SK-N-SH (cell line): ENCODE data around the gene SNX27. TPM values are rescaled to one million over a fixed set of nuclear protein-coding genes. Genes with fewer than 3 reads are reported as not detected.
A peak's percentile ranks its signal among the peaks of the same experiment; 100 is the strongest.

Source experiments
- CTCF ChIA-PET: fragments of 300-600, 350-600 bp; formaldehyde crosslinking; extraction: SDS; loops from one replicate; lab custom pipeline; 2021; lab: Yijun Ruan, JAX
- POLR2A ChIA-PET: fragments of 350-600 bp; sonication (Branson Sonifier 250); formaldehyde crosslinking; extraction: SDS; loops from one replicate; lab custom pipeline; 2020; ENCODE audit warnings: antibody characterized with exemption, inconsistent platforms; lab: Yijun Ruan, JAX
- DNase-seq: peaks from one replicate; pipeline ENCODE4 v3.0.0; 2012
- H2AFZ ChIP-seq: fragments of 200-600 bp; sonication (generic); 2 replicates; pipeline ENCODE4 v1.8.1; 2016; ENCODE audit warnings: antibody characterized with exemption, mild to moderate bottlenecking, low read depth
- H3F3A ChIP-seq: fragments of 200-600 bp; sonication (generic); replicated peaks from 2 replicates; pipeline ENCODE3; 2016; ENCODE audit warnings: antibody characterized with exemption, mild to moderate bottlenecking; ENCODE audit not compliant: insufficient read depth
- H3K27ac ChIP-seq, 2 experiments: fragments of 200-500 bp in 1 of 2; fragments of 200-600 bp in 1 of 2; sonication (Bioruptor generic) in 1 of 2; sonication (generic), shearing (Covaris generic) in 1 of 2; 2 replicates each; pipeline versions ENCODE4 v1.5.1 to v1.6.1; 2014 to 2016; ENCODE audit warnings: low read depth in 2 of 2, inconsistent platforms in 1 of 2, low read length in 1 of 2, mild to moderate bottlenecking in 1 of 2, mixed read lengths in 1 of 2
- H3K27me3 ChIP-seq: fragments of 200-600 bp; sonication (generic), shearing (Covaris generic); 2 replicates; pipeline ENCODE4 v1.6.1; 2016; ENCODE audit warnings: mixed run types; ENCODE audit not compliant: insufficient read depth
- H3K36me3 ChIP-seq, 2 experiments: fragments of 200-500 bp in 1 of 2; fragments of 200-600 bp in 1 of 2; sonication (Bioruptor generic) in 1 of 2; sonication (generic) in 1 of 2; replicated peaks in 1 of 2; 2 replicates each; pipeline versions ENCODE3 to v1.5.1; 2014 to 2016; ENCODE audit warnings: low read length in 1 of 2, mild to moderate bottlenecking in 1 of 2; ENCODE audit not compliant: insufficient read depth in 2 of 2, control insufficient read depth in 1 of 2
- H3K4me1 ChIP-seq, 2 experiments: fragments of 200-500 bp in 1 of 2; fragments of 200-600 bp in 1 of 2; sonication (Bioruptor generic) in 1 of 2; sonication (generic), shearing (Covaris generic) in 1 of 2; 2 replicates each; pipeline versions ENCODE4 v1.5.1 to v1.6.1; 2014 to 2016; ENCODE audit warnings: low read depth in 1 of 2, low read length in 1 of 2, mixed run types in 1 of 2; ENCODE audit not compliant: insufficient read depth in 2 of 2, control insufficient read depth in 1 of 2
- H3K4me2 ChIP-seq: fragments of 200-600 bp; sonication (generic), shearing (Covaris generic); 2 replicates; pipeline ENCODE4 v1.6.1; 2017; ENCODE audit warnings: mixed run types
- H3K4me3 ChIP-seq, 2 experiments: fragments of 200-500 bp in 1 of 2; fragments of 200-600 bp in 1 of 2; sonication (Bioruptor generic) in 1 of 2; sonication (generic), shearing (Covaris generic) in 1 of 2; 2 replicates each; pipeline versions ENCODE4 v1.5.1 to v1.8.1; 2014 to 2016; ENCODE audit warnings: low read depth in 2 of 2, inconsistent platforms in 1 of 2, low read length in 1 of 2, mild to moderate bottlenecking in 1 of 2, mixed read lengths in 1 of 2, moderate library complexity in 1 of 2
- H3K79me2 ChIP-seq: fragments of 200-600 bp; sonication (generic); 2 replicates; pipeline ENCODE4 v1.8.1; 2017; ENCODE audit warnings: mild to moderate bottlenecking; ENCODE audit not compliant: insufficient read depth
- H3K9ac ChIP-seq: fragments of 200-600 bp; sonication (generic); 2 replicates; pipeline ENCODE4 v1.6.1; 2017; ENCODE audit warnings: mixed run types
- H3K9me2 ChIP-seq: fragments of 200-600 bp; sonication (generic); 2 replicates; pipeline ENCODE4 v1.6.1; 2017; ENCODE audit warnings: mixed run types
- H3K9me3 ChIP-seq: fragments of 200-600 bp; sonication (generic); 2 replicates; pipeline ENCODE4 v1.6.1; 2017; ENCODE audit warnings: mixed run types, mild to moderate bottlenecking, moderate library complexity
- H4K20me1 ChIP-seq: fragments of 200-600 bp; sonication (generic); 2 replicates; pipeline ENCODE4 v1.6.1; 2017; ENCODE audit warnings: mild to moderate bottlenecking, mixed run types; ENCODE audit not compliant: insufficient read depth
- CHD2 ChIP-seq: fragments of 150-350 bp; IDR thresholded peaks from 2 replicates; pipeline ENCODE4 v1.6.1; 2018; ENCODE audit warnings: low read length; ENCODE audit not compliant: partially characterized antibody
- EP300 ChIP-seq, 2 experiments: IDR thresholded peaks; 2 replicates each; pipeline versions ENCODE4 v1.4.0 to v1.6.1; 2012; ENCODE audit warnings: borderline replicate concordance in 1 of 2, low read depth in 1 of 2, low read length in 1 of 2
- FOXJ3 ChIP-seq: sonication (generic); formaldehyde crosslinking; IDR thresholded peaks from 2 replicates; pipeline ENCODE4 v1.5.1; 2020; ENCODE audit warnings: mild to moderate bottlenecking, missing genetic modification reagents
- IRF3 ChIP-seq: fragments of 150-350 bp; IDR thresholded peaks from 2 replicates; pipeline ENCODE4 v1.6.1; 2016; ENCODE audit warnings: mild to moderate bottlenecking, low read depth, low read length
- MEF2A ChIP-seq: IDR thresholded peaks from 2 replicates; pipeline ENCODE4 v1.4.0; 2012; ENCODE audit warnings: low read depth, borderline replicate concordance
- MXI1 ChIP-seq: IDR thresholded peaks from 2 replicates; pipeline ENCODE4 v1.6.1; 2012; ENCODE audit warnings: mild to moderate bottlenecking, low read depth, low read length, improper control_type of control experiment
- NFIC ChIP-seq: IDR thresholded peaks from 2 replicates; pipeline ENCODE4 v1.4.0; 2012; ENCODE audit warnings: borderline replicate concordance
- PBX3 ChIP-seq: IDR thresholded peaks from 2 replicates; pipeline ENCODE4; 2012
- RAD21 ChIP-seq: IDR thresholded peaks from 2 replicates; pipeline ENCODE4 v1.6.1; 2012; ENCODE audit warnings: mild to moderate bottlenecking, low read length
- REST ChIP-seq: IDR thresholded peaks from 2 replicates; pipeline ENCODE4 v1.6.1; 2012; ENCODE audit warnings: mild to moderate bottlenecking, low read depth, low read length, moderate library complexity
- RFX5 ChIP-seq: IDR thresholded peaks from 2 replicates; pipeline ENCODE4 v1.6.1; 2012; ENCODE audit warnings: mild to moderate bottlenecking, improper control_type of control experiment, low read length
- SMC3 ChIP-seq: IDR thresholded peaks from 2 replicates; pipeline ENCODE4 v1.6.1; 2012; ENCODE audit warnings: low read depth, low read length, improper control_type of control experiment
- TCF12 ChIP-seq: IDR thresholded peaks from 2 replicates; pipeline ENCODE4 v1.4.0; 2012
- YY1 ChIP-seq: IDR thresholded peaks from 2 replicates; pipeline ENCODE4 v1.4.0; 2012; ENCODE audit warnings: low read depth, mild to moderate bottlenecking
- ZBTB33 ChIP-seq: IDR thresholded peaks from 2 replicates; pipeline ENCODE4 v1.4.0; 2012; ENCODE audit warnings: low read depth, borderline replicate concordance
- WGBS: methylation state at CpG from one replicate; pipeline ENCODE4 v1.1.6; 2017; ENCODE audit warnings: low lambda C conversion rate; 5-methylcytosine and 5-hydroxymethylcytosine counted together
- polyA plus RNA-seq, 3 experiments: library from polyadenylated mRNA; depleted of rRNA; stranded (reverse); fragments of >200 nt; gene quantifications; 2 replicates each; pipeline ENCODE4 v1.2.3, GENCODE V29; 2012

SNX27 gene
- polyA plus RNA-seq, 1 of the 3 experiments (the other 2 are of a cell fraction): 10.8 TPM

- TF ChIP-seq ZBTB33 (peak; percentile 35; the same call in 1 of the 2 replicates), MEF2A (no peak), REST (no peak), NFIC (peak; percentile 28; the same call in 1 of the 2 replicates), IRF3 (no peak), SMC3 (0 out of 2 replicates have a peak, but pooled peaks have one; percentile 4)
- TF ChIP-seq, all 33 proteins: peak for 13
Observed at GRCh38 chr1:151611832-151612500, at the start of gene SNX27 (continued).

GRCh38 chr1:151562661-151563060 is 49.2 kb upstream of the SNX27 start:
- Histone ChIP-seq H3K4me1 (peaks cover 0 to 16% of the 10 kb centered on the region in 2 experiments; a peak in 2 of 4 replicates), H3K9ac (no peak overlapping the region), H3K4me3 (no peak overlapping the region)
- POLR2A ChIA-PET: interaction anchor here (1.2 kb wide), 1 partner anchor 22 kb away, joined by 3 read pairs; no protein-coding TSS in a partner anchor
- TF ChIP-seq RAD21: no peak
- peak in 1 of 2 experiments; percentile 63; a peak in 1 of 4 replicates for TF ChIP-seq EP300 (IDR thresholded peaks at IDR 0.05; ENCODE audit: borderline replicate concordance in 1 of 2, low read depth in 1 of 2, low read length in 1 of 2)
- no peak for TF ChIP-seq RFX5
- no peak for TF ChIP-seq PBX3
- TF ChIP-seq CHD2: peak; percentile 24
- TF ChIP-seq YY1: no peak
- 0 out of 2 replicates have a peak, but pooled peaks have one; percentile 21 for TF ChIP-seq FOXJ3 (CRISPR knock-in tag)
- peak; percentile 50 for TF ChIP-seq TCF12
- peak; percentile 28; the same call in 1 of the 2 replicates for TF ChIP-seq MXI1
- TF ChIP-seq, all 33 proteins: peak for 5
- DNase-seq: peak; percentile 54
- no peak overlapping the region for H2AFZ ChIP-seq
- H3K9me2 ChIP-seq: no peaks in the 10 kb centered on the region
- H3K4me2 ChIP-seq: no peak overlapping the region
- H4K20me1 ChIP-seq: peaks cover 4% of the 10 kb centered on the region; the same call in 1 of the 2 replicates
- no peaks in the 10 kb centered on the region for H3F3A ChIP-seq
- no peaks in the 10 kb centered on the region for H3K9me3 ChIP-seq
- H3K79me2 ChIP-seq: peaks cover 54% of the 10 kb centered on the region
- H3K36me3 ChIP-seq: peaks cover 30 to 31% of the 10 kb centered on the region in 2 experiments
- WGBS: 45% methylated on average over 1 of the region's 1 CpG
- CTCF ChIA-PET: interaction anchor here (0.7 to 1.9 kb wide), 3 partner anchors 21 to 97 kb away, joined by 3 to 10 read pairs (median 5); no protein-coding TSS in a partner anchor
- no peaks in the 10 kb centered on the region for H3K27me3 ChIP-seq
- H3K27ac ChIP-seq: peak overlapping the region in 1 of 2 experiments; percentile 75; a peak in 2 of 4 replicates
